GM23338 (cell line): ENCODE measurements around the gene KRT81. TPM values are rescaled to one million over a fixed set of nuclear protein-coding genes. Genes with fewer than 3 reads are reported as not detected.
"Not testable (repeated sequence)": the region's sequence is repeated elsewhere in the genome, so short reads cannot be mapped to it uniquely, and the experiment has no call there.

Source experiments
- ATAC-seq: fragments of 200-7000 bp; cut with Tn5 transposase; 3 replicates; pipeline ENCODE4 v1.9.1; 2020
- DNase-seq: peaks from one replicate; pipeline ENCODE4 v3.0.0-alpha.2; 2015; ENCODE audit warnings: low spot score
- H2AFZ ChIP-seq: fragments of 200-600 bp; sonication (generic); 2 replicates; pipeline ENCODE4 v1.8.0; 2016; ENCODE audit warnings: antibody characterized with exemption, mild to moderate bottlenecking, moderate library complexity
- H3F3A ChIP-seq: fragments of 200-600 bp; sonication (generic); replicated peaks from 2 replicates; pipeline ENCODE4 v1.8.0; 2017; ENCODE audit warnings: antibody characterized with exemption, mixed run types, low read depth
- H3K27ac ChIP-seq: fragments of 200-600 bp; sonication (generic); 2 replicates; pipeline ENCODE4 v1.6.1; 2016; ENCODE audit warnings: low read depth
- H3K27me3 ChIP-seq: fragments of 200-600 bp; sonication (generic); 2 replicates; pipeline ENCODE4 v1.8.0; 2016; ENCODE audit warnings: mild to moderate bottlenecking, mixed run types, moderate library complexity; ENCODE audit not compliant: insufficient read depth
- H3K36me3 ChIP-seq: fragments of 200-600 bp; sonication (generic); 2 replicates; pipeline ENCODE4 v1.8.0; 2016; ENCODE audit warnings: mild to moderate bottlenecking; ENCODE audit not compliant: insufficient read depth
- H3K4me1 ChIP-seq: fragments of 200-600 bp; sonication (generic); 2 replicates; pipeline ENCODE4 v1.8.0; 2016; ENCODE audit warnings: mild to moderate bottlenecking, moderate library complexity; ENCODE audit not compliant: insufficient read depth
- H3K4me2 ChIP-seq: fragments of 200-600 bp; sonication (generic); 2 replicates; pipeline ENCODE4 v1.7.1; 2017; ENCODE audit warnings: mixed run types
- H3K4me3 ChIP-seq: fragments of 200-600 bp; sonication (generic); 2 replicates; pipeline ENCODE4 v1.6.1; 2016; ENCODE audit warnings: mixed run types
- H3K79me2 ChIP-seq: fragments of 200-600 bp; sonication (generic); replicated peaks from 2 replicates; pipeline ENCODE4 v1.8.0; 2017; ENCODE audit warnings: mild to moderate bottlenecking; ENCODE audit not compliant: insufficient read depth
- H3K9me2 ChIP-seq: fragments of 200-600 bp; sonication (generic); 2 replicates; pipeline ENCODE4 v1.8.0; 2017; ENCODE audit not compliant: insufficient read depth
- H4K20me1 ChIP-seq: fragments of 200-600 bp; sonication (generic); replicated peaks from 2 replicates; pipeline ENCODE4 v1.8.0; 2017; ENCODE audit warnings: mild to moderate bottlenecking; ENCODE audit not compliant: insufficient read depth
- H3K27ac Mint-ChIP-seq: 2 replicates; pipeline ENCODE4 v1.8.0; 2020; ENCODE audit warnings: inconsistent platforms, mild to moderate bottlenecking, moderate library complexity, mixed read lengths
- H3K27me3 Mint-ChIP-seq: 3 replicates; pipeline ENCODE4 v1.8.0; 2022; ENCODE audit warnings: low read depth, mild to moderate bottlenecking, moderate library complexity, mixed read lengths, inconsistent platforms; ENCODE audit not compliant: insufficient read depth, poor library complexity
- H3K36me3 Mint-ChIP-seq: 3 replicates; pipeline ENCODE4 v1.8.0; 2021; ENCODE audit warnings: low read depth, mild to moderate bottlenecking, inconsistent platforms, moderate library complexity, mixed read lengths
- H3K4me1 Mint-ChIP-seq: 3 replicates; pipeline ENCODE4 v1.8.0; 2020; ENCODE audit warnings: mild to moderate bottlenecking, inconsistent platforms, mixed read lengths
- H3K4me3 Mint-ChIP-seq: 3 replicates; pipeline ENCODE4 v1.8.0; 2021; ENCODE audit warnings: moderate library complexity, mild to moderate bottlenecking, inconsistent platforms, mixed read lengths
- H3K9me3 Mint-ChIP-seq: 3 replicates; pipeline ENCODE4 v1.8.0; 2020; ENCODE audit warnings: moderate library complexity, mild to moderate bottlenecking, inconsistent platforms, mixed read lengths
- CREB1 ChIP-seq: fragments of 250-450 bp; sonication (Bioruptor Pico); IDR thresholded peaks from 2 replicates; pipeline ENCODE4 v1.5.0; 2020; ENCODE audit warnings: low read depth, mild to moderate bottlenecking, moderate library complexity
- NANOG ChIP-seq: IDR thresholded peaks from 2 replicates; pipeline ENCODE4 v1.6.1; 2016; ENCODE audit warnings: antibody characterized with exemption, borderline replicate concordance
- POLR2AphosphoS5 ChIP-seq: IDR thresholded peaks from 2 replicates; pipeline ENCODE4 v1.6.1; 2016; ENCODE audit warnings: antibody characterized with exemption, low read depth
- ZNF114 ChIP-seq: fragments of 250-450 bp; sonication (Bioruptor Pico); IDR thresholded peaks from 2 replicates; pipeline ENCODE4 v1.5.0; 2020; ENCODE audit warnings: mild to moderate bottlenecking, moderate library complexity
- ZNF331 ChIP-seq: fragments of 250-450 bp; sonication (Bioruptor Pico); IDR thresholded peaks from 2 replicates; pipeline ENCODE4 v1.5.0; 2020; ENCODE audit warnings: low read depth, mild to moderate bottlenecking, moderate library complexity
- polyA plus RNA-seq: library from polyadenylated mRNA; unstranded; fragments of >200 nt; fragmentation: Nextera tagmentation; extraction: Ambion mirVana; gene quantifications from 2 replicates; pipeline ENCODE4 v1.2.1, GENCODE V29; 2016
- total RNA-seq: library from RNA; depleted of rRNA; stranded (reverse); fragments of >200 nt; shearing (Covaris generic); gene quantifications from 2 replicates; pipeline ENCODE4 v1.2.3, GENCODE V29; 2014
- TF ChIP-seq, protein P1 (sequence below): fragments of 250-450 bp; sonication (Bioruptor Pico); IDR thresholded peaks from 2 replicates; pipeline ENCODE4 v1.5.0; 2020; ENCODE audit warnings: mild to moderate bottlenecking, moderate library complexity
- TF ChIP-seq, protein P2 (sequence below), 2 experiments: fragments of 200-600 bp in 1 of 2; sonication (generic) in 1 of 2; conservative IDR thresholded peaks; 2 replicates each; pipeline versions ENCODE4 v1.5.1 to v1.6.1; 2016 to 2017; ENCODE audit warnings: antibody characterized with exemption in 2 of 2, low read depth in 2 of 2, mild to moderate bottlenecking in 2 of 2, moderate library complexity in 1 of 2
- TF ChIP-seq, protein P3 (sequence below): IDR thresholded peaks from 2 replicates; pipeline ENCODE4 v1.6.1; 2016; ENCODE audit warnings: antibody characterized with exemption

The KRT81 gene
- total and polyA plus RNA-seq, 2 experiments from 2014 or later: not detected

DNA sequence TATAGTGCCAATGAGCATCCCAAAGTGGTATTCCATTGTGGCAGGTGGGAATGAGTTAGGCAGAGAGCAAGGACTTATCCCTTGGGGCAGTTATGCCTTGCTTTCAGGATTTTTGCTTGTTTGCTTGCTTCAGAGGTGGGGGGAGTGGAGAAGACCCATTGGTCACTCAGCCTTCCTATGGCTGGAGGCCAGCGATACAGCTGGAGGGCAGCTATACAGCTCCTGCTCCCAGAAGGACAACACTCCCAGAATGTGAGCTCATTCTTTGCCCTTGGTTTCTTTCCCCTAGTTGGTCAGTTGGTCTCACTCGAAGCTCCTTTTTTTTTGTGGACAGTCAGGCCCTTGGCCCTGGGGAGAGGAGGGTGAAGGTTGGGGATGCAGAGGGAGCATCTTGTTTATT, 15.4 kb upstream of the KRT81 start (continued):
- no peak for TF ChIP-seq CREB1
- TF ChIP-seq POLR2AphosphoS5: no peak
- TF ChIP-seq, protein P1, sequence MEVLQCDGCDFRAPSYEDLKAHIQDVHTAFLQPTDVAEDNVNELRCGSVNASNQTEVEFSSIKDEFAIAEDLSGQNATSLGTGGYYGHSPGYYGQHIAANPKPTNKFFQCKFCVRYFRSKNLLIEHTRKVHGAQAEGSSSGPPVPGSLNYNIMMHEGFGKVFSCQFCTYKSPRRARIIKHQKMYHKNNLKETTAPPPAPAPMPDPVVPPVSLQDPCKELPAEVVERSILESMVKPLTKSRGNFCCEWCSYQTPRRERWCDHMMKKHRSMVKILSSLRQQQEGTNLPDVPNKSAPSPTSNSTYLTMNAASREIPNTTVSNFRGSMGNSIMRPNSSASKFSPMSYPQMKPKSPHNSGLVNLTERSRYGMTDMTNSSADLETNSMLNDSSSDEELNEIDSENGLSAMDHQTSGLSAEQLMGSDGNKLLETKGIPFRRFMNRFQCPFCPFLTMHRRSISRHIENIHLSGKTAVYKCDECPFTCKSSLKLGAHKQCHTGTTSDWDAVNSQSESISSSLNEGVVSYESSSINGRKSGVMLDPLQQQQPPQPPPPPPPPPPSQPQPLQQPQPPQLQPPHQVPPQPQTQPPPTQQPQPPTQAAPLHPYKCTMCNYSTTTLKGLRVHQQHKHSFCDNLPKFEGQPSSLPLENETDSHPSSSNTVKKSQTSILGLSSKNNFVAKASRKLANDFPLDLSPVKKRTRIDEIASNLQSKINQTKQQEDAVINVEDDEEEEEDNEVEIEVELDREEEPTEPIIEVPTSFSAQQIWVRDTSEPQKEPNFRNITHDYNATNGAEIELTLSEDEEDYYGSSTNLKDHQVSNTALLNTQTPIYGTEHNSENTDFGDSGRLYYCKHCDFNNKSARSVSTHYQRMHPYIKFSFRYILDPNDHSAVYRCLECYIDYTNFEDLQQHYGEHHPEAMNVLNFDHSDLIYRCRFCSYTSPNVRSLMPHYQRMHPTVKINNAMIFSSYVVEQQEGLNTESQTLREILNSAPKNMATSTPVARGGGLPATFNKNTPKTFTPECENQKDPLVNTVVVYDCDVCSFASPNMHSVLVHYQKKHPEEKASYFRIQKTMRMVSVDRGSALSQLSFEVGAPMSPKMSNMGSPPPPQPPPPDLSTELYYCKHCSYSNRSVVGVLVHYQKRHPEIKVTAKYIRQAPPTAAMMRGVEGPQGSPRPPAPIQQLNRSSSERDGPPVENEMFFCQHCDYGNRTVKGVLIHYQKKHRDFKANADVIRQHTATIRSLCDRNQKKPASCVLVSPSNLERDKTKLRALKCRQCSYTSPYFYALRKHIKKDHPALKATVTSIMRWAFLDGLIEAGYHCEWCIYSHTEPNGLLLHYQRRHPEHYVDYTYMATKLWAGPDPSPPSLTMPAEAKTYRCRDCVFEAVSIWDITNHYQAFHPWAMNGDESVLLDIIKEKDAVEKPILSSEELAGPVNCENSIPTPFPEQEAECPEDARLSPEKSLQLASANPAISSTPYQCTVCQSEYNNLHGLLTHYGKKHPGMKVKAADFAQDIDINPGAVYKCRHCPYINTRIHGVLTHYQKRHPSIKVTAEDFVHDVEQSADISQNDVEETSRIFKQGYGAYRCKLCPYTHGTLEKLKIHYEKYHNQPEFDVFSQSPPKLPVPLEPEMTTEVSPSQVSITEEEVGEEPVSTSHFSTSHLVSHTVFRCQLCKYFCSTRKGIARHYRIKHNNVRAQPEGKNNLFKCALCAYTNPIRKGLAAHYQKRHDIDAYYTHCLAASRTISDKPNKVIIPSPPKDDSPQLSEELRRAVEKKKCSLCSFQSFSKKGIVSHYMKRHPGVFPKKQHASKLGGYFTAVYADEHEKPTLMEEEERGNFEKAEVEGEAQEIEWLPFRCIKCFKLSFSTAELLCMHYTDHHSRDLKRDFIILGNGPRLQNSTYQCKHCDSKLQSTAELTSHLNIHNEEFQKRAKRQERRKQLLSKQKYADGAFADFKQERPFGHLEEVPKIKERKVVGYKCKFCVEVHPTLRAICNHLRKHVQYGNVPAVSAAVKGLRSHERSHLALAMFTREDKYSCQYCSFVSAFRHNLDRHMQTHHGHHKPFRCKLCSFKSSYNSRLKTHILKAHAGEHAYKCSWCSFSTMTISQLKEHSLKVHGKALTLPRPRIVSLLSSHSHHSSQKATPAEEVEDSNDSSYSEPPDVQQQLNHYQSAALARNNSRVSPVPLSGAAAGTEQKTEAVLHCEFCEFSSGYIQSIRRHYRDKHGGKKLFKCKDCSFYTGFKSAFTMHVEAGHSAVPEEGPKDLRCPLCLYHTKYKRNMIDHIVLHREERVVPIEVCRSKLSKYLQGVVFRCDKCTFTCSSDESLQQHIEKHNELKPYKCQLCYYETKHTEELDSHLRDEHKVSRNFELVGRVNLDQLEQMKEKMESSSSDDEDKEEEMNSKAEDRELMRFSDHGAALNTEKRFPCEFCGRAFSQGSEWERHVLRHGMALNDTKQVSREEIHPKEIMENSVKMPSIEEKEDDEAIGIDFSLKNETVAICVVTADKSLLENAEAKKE (CRISPR knock-in tag): no peak
- TF ChIP-seq, protein P2, sequence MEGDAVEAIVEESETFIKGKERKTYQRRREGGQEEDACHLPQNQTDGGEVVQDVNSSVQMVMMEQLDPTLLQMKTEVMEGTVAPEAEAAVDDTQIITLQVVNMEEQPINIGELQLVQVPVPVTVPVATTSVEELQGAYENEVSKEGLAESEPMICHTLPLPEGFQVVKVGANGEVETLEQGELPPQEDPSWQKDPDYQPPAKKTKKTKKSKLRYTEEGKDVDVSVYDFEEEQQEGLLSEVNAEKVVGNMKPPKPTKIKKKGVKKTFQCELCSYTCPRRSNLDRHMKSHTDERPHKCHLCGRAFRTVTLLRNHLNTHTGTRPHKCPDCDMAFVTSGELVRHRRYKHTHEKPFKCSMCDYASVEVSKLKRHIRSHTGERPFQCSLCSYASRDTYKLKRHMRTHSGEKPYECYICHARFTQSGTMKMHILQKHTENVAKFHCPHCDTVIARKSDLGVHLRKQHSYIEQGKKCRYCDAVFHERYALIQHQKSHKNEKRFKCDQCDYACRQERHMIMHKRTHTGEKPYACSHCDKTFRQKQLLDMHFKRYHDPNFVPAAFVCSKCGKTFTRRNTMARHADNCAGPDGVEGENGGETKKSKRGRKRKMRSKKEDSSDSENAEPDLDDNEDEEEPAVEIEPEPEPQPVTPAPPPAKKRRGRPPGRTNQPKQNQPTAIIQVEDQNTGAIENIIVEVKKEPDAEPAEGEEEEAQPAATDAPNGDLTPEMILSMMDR (conservative IDR thresholded peaks at IDR 0.05; ENCODE audit: low read depth in 2 of 2): no peak
- no peak for TF ChIP-seq ZNF331 (CRISPR knock-in tag)

DNA sequence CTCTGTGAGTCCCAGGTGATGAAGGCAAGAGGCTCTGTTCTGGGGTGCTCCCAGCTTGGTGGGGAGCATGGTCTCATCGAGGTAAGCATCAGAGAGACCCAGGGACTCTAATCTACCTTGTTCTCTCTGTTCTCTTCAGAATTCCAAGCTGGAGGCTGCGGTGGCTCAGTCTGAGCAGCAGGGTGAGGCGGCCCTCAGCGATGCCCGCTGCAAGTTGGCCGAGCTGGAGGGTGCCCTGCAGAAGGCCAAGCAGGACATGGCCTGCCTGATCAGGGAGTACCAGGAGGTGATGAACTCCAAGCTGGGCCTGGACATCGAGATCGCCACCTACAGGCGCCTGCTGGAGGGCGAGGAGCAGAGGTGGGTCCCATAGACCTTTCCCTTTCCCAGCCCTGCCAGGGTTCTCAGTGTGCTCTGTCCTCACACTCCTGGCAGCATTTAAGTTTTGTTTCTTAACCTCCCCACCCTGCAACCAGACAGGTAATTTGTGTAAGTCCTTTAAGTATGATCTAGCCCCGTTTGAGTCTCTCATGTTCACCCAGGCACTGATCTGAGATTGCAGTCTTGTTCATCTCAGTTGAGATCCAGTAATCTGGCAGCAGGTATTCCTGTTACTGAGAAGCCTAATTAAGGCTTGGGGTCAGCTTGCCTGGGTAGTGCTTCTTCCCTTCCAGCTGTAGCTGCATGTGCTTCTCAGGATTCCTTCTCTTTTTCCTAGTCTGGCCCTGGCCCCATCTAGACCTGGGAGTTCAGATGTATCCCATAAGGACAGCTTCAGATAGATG, 14.8 kb upstream of the KRT81 start:
- H3K4me3 ChIP-seq: no peak overlapping the region
- peaks cover 18% of the 10 kb centered on the region for H3K4me1 Mint-ChIP-seq
- no peaks in the 10 kb centered on the region for H3K36me3 ChIP-seq
- H3K27me3 Mint-ChIP-seq: peaks cover 41% of the 10 kb centered on the region
- no peak overlapping the region for H3K4me2 ChIP-seq
- no peak overlapping the region for H3K27ac ChIP-seq
- H3K27me3 ChIP-seq: peaks cover 46% of the 10 kb centered on the region
- no peaks in the 10 kb centered on the region for H3K79me2 ChIP-seq
- no peak for TF ChIP-seq ZNF114 (CRISPR knock-in tag)
- TF ChIP-seq, protein P3, sequence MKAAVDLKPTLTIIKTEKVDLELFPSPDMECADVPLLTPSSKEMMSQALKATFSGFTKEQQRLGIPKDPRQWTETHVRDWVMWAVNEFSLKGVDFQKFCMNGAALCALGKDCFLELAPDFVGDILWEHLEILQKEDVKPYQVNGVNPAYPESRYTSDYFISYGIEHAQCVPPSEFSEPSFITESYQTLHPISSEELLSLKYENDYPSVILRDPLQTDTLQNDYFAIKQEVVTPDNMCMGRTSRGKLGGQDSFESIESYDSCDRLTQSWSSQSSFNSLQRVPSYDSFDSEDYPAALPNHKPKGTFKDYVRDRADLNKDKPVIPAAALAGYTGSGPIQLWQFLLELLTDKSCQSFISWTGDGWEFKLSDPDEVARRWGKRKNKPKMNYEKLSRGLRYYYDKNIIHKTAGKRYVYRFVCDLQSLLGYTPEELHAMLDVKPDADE: no peak
- TF ChIP-seq, protein P2 (conservative IDR thresholded peaks at IDR 0.05; ENCODE audit: low read depth in 2 of 2): peak; percentile 43 to 56
- TF ChIP-seq NANOG: no peak
- H3F3A ChIP-seq: no peaks in the 10 kb centered on the region
- no peak overlapping the region for H2AFZ ChIP-seq
- H3K27ac Mint-ChIP-seq: no peak overlapping the region
- peaks cover 7% of the 10 kb centered on the region for H3K4me1 ChIP-seq
- DNase-seq (peak; percentile 26), ATAC-seq (peak; percentile 22)
- H3K9me2 ChIP-seq: no peaks in the 10 kb centered on the region
- no peaks in the 10 kb centered on the region; the same call in 2 of the 3 replicates for H3K36me3 Mint-ChIP-seq
- no peak overlapping the region for H3K4me3 Mint-ChIP-seq
- H3K9me3 Mint-ChIP-seq: no peaks in the 10 kb centered on the region; the same call in 2 of the 3 replicates
- no peaks in the 10 kb centered on the region for H4K20me1 ChIP-seq

DNA sequence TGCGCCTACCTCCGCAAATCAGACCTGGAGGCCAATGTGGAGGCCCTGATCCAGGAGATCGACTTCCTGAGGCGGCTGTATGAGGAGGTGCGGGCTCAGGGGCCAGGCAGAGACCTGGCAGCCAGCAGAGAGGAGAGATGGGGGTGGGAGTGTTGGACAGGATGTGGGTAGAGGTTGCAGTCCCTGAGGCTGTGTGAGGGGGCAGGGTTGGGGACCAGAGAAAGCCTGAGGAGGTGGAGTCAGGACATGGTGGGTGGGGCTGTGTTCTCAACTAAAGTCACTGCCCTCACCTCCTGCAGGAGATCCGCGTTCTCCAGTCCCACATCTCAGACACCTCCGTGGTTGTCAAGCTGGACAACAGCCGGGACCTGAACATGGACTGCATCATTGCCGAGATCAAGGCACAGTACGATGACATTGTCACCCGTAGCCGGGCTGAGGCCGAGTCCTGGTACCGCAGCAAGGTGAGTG, 13.6 kb upstream of the KRT81 start:
- H3K27ac Mint-ChIP-seq, H3F3A ChIP-seq, H3K4me2 ChIP-seq, H3K36me3 Mint-ChIP-seq, H3K4me3 Mint-ChIP-seq, H2AFZ ChIP-seq, H3K4me1 ChIP-seq, H3K9me3 Mint-ChIP-seq, H3K79me2 ChIP-seq, H3K9me2 ChIP-seq, H3K27ac ChIP-seq, H3K36me3 ChIP-seq, H3K4me3 ChIP-seq, H4K20me1 ChIP-seq: not testable (repeated sequence)
- DNase-seq (peak; percentile 28), ATAC-seq (peak; percentile 27)
- H3K27me3 ChIP-seq: peaks cover 38% of the 10 kb centered on the region
- H3K4me1 Mint-ChIP-seq: peaks cover 18% of the 10 kb centered on the region
- H3K27me3 Mint-ChIP-seq: peaks cover 44% of the 10 kb centered on the region
